HG03196 (cell line): ENCODE data around the gene ZNF761.

Source experiments
- ATAC-seq: cut with Tn5 transposase; IDR thresholded peaks from one replicate; pipeline ENCODE4 v1.9.1; 2021; ENCODE audit not compliant: unreplicated experiment

Gene ZNF761

DNA sequence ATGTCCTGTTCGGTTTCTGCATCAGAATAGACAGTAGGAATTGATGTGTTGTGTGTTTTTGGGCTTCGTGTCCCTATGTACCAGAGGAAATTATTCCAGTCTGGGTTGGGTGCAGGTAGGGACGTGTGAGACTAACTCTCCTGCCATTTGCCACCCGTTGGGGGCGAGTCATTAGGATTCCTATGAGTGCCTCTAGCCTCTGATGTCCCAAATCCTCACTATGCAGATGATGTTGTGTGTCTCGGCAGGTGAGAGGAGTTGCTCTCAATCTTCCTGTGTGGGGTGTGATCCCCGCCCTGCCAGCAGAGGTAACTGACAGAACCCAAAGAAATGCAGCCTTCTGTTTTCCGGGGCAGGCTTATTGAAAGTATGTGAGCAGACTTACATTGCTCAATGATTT, 74.9 kb downstream of the ZNF761 start:
- no peak for ATAC-seq
